Measurements from ENCODE around the gene FEZ2.

Gene FEZ2

DNA sequence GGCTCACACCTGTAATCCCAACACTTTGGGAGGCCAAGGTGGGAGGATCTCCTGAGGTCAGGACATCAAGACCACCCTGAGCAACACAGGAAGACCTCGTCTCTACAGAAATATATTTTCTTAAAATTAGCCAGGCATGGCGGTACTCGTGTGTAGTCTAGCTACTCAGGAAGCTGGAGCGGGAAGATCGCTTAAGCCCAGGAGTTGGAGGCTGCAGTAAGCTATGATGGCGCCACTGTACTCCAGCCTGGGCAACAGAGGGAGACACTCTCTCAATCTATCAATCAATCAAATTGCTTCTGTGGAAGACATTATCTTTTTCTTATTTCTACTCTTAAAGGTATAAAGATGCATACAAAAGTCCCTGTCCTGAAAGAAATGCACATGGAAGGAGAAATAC is 11.3 kb downstream of the FEZ2 start:
- DNase-seq = no peak

DNA sequence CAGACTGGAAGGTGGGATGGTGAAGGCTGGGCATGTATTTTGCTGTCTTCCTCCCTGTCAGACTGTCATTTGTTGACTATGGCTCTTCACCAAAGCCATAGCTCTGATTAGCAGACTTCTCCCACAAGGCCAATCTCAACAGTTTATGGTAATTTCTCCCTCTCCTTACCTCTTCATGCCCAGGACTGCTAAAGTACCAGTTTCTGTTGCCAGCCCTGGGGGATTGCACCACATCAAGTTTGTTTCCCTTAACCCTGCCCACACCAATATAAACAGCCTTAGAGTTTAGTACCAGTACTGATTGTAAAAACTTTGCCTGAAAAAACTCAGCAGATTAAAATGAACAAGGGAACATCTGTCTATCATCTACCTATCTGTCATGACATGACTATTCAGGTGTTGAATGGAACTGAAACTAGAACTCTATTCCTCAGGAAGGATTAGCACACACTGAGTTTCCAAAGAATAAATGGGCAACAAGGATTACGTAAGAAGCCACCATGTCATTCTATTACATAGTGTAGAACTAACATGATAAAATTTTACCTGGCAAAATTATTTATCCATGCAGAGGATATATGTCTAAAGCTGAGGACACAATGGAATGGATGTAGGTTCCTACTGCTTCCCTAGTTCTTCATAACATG is 13.7 kb downstream of the FEZ2 start:
- no peak for DNase-seq

DNA sequence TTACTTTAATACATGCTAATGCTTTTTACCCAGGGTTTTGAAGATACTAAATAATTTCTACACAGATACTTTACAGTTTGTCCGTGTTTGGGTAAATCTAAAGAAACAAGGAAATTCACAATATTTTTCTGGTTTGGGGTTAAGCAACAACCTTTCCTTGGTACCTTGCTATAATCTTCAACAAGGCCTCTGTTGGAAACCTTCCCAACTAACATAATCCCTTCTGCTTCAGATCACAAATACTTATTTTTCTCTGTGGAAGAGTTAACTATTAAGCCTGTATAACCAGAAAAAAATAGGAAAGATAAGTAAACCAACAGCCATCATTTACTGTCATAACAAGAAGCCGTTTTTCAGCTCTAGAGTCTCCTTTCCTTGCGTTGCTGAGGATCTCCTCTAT is 15.0 kb downstream of the FEZ2 start:
- DNase-seq = no peak

DNA sequence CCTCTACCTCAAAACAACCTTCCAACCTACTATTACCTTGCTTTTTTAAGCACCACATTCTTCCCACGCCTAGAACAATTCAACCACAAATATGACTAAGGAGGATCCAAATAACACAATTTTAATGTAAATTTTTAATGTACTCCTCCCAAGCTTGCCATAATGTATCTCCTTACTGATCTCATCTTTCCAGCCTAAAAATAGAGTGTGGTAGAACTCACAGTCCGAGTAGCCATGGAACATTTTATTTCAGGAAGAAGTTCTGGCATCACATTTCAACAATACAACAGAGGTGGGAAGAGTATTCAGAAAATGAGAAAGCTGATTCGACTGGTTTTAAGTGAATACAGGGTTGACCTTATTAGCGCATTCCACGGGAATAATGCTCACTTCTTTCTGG is 15.4 kb downstream of the FEZ2 start:
- DNase-seq = no peak

- DNase-seq = no peak
These were observed 18.7 kb downstream of the FEZ2 start for GRCh38 chr2:36579297-36579664.

GRCh38 chr2:36578343-36579296 is 19.3 kb downstream of the FEZ2 start:
- peak in 1 of 5 donors; percentile 8 for DNase-seq

DNA sequence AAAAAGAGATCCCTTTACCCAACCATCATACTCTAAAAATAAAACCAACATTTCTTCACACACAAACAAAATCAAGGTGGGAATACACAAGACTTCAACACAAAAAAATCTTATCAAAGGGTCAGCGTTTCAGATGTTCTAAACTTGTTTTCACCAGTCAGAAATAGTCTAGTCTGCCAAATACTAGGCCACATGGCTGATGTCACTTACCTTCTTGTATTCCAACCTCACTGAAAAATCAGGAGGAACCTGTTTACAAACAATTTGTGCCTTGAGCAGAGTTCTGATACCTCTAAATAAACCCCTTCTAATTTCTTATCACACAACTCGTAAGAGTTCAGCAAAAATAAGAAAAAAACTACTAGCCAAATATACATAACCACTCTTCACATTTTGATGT is 20.1 kb downstream of the FEZ2 start:
- no peak for DNase-seq

DNA sequence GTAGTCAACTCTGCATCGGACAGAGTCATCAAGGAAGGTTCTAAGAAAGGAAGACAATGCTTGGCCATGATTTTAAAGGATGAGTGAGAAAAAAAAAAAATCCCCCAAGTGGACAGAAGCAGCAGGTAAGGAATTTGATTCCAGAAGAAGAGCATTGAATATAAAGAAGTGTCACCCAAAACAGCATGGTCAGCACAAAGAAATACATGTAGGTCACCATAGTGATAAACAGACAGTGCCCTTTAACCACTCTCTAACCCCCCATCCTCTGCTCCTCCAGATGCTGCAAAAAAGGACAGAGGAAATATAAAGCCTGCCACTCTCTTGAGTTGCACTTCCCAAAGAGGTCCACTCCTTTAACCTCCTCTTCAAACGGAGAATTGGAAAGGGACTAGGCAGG is 23.4 kb downstream of the FEZ2 start:
- no peak for DNase-seq

- DNase-seq = no peak
These were observed 24.8 kb downstream of the FEZ2 start for GRCh38 chr2:36573165-36573564.

DNA sequence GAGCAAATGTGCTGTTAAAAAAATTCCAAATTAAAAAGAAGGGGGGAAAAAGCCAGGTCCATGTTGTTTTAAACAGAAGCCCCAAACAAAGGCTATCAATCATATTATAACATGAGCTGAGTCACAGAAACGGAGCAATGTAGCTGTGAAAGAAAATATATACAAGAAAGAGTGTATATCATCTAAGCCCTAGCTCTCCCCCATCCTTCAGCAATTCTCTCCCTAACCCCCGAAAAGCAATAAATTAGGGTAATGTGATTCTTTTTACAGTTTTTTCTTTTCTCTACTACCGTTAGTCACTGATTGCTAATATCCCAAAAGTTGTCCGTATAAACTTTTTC is 25.3 kb downstream of the FEZ2 start:
- DNase-seq = no peak

- DNase-seq = no peak
These were observed 25.8 kb downstream of the FEZ2 start for GRCh38 chr2:36572054-36572718.

GRCh38 chr2:36570416-36570815 is 27.6 kb downstream of the FEZ2 start:
- DNase-seq = no peak

GRCh38 chr2:36569267-36569856 is 28.6 kb downstream of the FEZ2 start:
- DNase-seq = no peak

- DNase-seq = no peak
These were observed 29.3 kb downstream of the FEZ2 start for GRCh38 chr2:36568516-36569246.

DNA sequence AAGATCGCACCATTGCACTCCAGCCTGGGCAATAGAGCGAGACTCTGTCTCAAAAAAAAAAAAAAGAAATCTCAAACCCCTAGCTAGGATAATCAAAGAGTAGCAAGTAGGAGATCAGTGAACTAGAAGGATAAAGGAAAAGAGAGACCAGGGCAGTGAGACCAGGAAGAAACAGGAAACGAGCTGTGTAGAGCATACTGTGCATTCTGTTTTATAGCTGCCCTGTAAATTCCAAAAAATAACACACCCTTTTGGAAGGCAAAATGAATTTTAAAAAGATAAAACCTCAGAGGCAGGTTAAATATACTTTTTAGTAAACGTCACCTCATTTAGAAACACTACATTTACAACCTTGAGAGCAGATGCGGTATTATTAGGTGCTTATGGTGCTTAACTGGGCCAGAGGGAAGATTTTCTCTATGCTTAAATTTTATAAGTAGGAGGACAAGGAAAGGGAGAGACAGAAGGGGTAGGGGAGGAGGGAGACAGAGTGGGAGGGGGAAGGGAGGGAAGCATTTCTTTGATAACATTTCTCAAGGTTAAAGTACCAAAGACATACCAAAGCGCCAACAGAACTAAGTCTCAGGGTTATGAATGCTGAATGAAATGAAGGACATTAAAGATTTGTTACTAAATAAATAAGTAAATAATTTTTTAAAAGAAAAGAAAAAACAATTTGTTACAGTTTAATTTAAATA is 30.1 kb downstream of the FEZ2 start:
- no peak for DNase-seq

DNA sequence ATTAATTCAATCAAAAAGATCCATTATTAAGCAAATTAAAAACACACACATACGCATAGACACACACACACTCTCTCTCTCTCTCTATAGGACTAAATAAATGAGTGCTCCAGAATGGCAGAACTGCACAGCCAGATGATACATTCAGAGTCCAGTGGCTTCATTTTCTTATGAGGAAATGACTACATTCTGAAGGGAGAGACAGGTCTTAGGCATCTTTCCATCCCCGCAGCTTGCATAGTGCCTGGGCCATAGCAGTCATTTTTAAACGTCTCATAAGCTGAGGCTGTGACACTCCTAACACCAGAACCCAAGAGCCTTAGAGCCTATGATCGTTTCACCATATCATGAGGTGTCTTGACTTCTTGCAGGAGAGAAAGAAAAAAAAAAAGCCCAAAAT is 31.1 kb downstream of the FEZ2 start:
- DNase-seq = no peak

DNA sequence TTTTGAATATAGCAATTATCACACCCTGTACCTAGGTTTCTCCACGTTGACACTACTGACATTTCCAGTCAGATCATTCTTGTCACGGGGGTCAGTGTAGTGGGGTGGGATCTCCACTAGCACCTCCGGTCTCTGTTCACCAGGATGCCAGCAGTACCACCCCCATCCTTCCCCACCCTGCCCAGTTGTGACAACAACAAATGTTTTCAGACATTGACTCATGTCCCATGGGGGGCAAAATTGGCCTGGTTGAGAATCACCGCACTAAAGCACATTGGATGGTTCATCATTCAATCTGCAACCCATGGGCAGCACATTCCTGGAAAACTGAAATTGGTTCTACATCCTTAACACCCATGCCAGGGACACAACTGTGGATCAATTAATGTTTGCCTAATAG is 32.3 kb downstream of the FEZ2 start:
- no peak for DNase-seq

DNA sequence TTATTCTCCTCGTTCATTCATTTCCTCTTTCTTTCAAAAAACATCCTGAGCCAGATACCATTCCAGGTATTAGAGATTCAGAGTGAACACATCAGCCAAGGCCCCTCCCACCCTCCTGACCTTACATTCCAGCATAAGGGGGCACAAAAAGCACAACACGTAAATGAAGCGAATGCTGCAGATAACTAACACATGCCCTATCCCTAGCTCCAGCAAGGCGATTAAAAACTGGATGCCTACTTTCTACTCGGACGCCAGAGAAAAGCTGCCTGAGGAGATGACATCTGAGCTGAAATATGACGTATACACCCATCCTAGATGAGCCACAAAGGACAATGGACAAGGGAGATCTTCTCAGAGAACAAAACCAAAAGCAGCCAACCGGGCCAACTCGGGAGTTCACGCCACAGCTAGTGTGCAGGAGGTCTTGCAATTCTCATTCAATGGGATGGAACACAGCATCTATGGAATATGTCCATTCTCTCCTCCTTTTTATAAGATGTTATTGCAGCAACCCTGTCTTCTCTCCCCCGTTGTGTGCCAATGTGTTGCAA is 33.5 kb downstream of the FEZ2 start:
- no peak for DNase-seq

DNA sequence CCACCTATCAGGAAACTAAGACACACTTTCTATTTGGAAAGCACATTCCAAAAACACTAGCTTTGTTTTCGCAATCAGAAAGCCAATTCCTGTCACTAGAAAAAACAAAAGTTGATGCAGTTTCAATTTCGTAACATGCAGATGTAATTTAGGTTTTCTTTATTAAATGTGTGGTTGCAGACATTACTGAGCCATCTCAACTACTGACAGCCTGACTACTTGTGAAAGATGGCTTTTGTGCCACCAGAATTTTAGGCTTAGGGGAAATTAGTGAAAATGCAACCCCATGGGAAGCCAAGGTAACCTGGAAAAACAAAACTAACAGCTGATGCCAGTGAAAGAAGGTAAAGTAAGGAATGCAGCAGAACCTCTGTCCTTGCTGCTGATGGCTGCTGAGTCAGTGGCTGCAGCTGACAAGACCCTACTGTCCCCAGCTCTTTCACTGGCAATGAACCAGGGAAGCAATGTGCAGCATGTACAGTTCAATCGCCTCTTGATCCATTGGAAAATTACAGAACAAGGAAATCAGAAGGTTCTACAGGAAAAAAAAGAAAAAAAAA is 34.9 kb downstream of the FEZ2 start:
- peak in 1 of 5 donors; percentile 4 for DNase-seq

- no peak for DNase-seq
These were observed 35.7 kb downstream of the FEZ2 start for GRCh38 chr2:36562240-36562639.

DNA sequence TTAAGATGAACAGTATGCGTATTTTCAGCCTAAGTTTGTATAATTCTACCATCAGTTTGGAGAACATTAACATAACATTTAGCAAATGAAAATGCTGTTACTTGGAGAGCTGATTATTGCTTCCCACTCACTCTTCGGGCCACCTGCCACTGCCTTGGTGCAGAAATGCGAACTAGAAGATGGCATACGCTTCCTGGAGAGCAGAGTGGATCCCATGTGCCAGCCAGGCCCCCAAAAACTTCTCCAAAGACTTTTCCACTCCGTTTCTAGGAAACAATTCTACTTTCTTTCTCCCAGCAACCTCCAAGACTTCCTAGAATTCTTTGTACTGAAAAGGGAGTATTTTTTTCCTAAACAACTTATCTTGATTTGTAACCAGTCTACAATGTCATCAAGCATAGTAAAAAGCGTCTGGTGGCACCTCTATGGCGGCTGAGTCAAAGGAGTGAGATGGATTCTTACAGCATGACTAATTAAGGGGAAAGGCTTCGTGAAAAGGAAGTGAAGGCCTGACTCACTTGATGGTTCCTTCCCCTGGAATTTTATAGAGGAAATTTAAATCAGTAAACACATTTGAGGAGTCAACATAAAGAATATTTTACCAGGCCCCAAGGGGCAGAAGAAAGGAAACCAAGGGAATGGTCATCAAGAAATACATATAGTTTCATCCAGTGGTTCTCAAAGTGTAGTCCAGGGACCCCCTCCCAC is 36.6 kb downstream of the FEZ2 start:
- DNase-seq = no peak
